ENCODE data around the gene ZNF418. TPM values are rescaled to one million over a fixed set of nuclear protein-coding genes. Genes with fewer than 3 reads are reported as not detected.
A peak's percentile ranks its signal among the peaks of the same experiment; 100 is the strongest.

Gene ZNF418
- 1 to 10 TPM; 2.3 TPM for total RNA-seq

DNA sequence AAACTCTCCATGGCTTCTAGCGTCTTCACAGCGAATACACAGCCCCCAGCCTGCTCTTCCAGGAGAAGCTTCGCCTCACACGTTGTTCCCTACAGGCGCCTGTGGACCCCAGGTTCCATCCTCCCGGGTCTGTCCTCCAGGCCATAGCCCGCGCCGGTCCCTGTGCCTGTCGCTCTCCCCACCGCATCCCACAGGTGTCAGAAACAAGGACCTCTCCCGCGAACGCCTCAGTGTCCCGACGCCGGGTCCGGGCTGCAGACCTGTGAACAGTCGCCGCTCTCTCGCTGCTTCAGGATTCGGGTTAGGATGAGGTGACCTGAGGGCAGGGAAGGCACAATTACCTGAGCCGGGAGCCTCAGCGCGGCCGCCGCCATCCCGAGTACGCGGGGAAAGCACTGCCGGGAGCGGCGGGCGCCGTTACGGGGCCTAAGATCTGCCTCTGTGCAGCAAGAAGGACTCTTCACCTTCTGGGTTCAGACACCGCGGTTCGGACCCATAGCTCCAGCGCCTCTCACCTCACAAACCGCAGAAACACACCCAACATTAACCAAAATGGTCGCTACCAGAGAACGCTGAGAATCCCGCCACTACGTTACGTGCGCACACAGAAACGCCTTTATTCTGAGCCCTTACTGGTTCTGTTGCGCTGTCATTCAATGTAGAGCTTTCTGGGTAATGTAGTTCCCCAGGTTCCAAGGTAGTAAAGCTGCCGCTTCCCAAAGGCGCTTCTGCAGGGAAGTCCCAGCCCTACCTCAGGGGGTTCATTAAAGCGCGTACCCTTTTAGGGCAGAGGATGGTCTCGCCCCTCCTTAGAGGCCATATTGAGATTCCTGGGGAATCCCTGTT lies at the start of gene ZNF418:
TSS of gene ZNF418 (minus strand) at position 583 of the 846 bp plus-strand sequence. CDS start 1,580 bp downstream, outside the sequence.
- Mint-ChIP-seq H3K9me3 (peaks cover 81% of the 10 kb centered on the region), H3K4me3 (peak within 1 kb of the TSS; percentile 78), H3K27me3 (peaks cover 1% of the 10 kb centered on the region), H3K4me1 (ENCODE audit: low read depth) (peaks cover 5% of the 10 kb centered on the region), H3K36me3 (peaks cover 74% of the 10 kb centered on the region), H3K27ac (no peak within 1 kb of the TSS)
- ChIA-PET POLR2A (no interaction called here), CTCF (no interaction called here)
- peak; percentile 64 for DNase-seq
- intact Hi-C loops (cut with micrococcal nuclease): no loop called here

DNA sequence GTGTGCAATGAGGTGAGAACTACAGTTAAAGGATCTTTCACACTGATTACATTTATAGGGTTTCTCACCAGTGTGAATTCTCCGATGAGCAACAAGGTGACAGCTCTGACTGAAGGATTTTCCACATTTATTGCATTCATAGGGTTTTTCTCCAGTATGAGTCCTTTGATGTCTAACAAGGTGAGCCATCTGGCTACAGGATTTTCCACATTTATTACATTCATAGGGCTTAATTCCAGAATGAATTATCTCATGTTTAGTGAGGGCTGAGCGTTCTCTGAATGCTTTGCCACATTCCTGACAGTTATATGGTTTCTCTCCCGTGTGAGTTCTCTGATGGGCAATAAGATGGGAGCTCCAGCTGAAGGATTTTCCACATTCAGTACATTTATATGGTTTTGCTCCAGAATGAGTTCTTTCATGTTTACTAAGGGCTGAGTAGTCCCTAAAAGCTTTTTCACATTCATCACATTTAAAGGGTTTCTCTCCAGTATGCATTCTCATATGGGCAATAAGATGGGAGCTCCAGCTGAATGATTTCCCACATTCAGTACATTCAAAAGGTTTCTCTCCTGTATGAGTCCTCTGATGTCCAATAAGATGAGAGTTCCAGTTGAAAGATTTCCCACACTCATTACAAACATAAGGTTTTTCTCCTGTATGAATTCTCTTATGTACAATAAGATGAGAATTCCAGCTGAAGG lies 43.5 kb upstream of the ZNF418 start:
- Mint-ChIP-seq H3K27ac (no peak overlapping the region), H3K27me3 (no peaks in the 10 kb centered on the region), H3K4me1 (ENCODE audit: low read depth) (no peaks in the 10 kb centered on the region), H3K4me3 (no peak overlapping the region), H3K9me3 (peaks cover 95% of the 10 kb centered on the region), H3K36me3 (peaks cover 90% of the 10 kb centered on the region)
- intact Hi-C loops (cut with micrococcal nuclease): no loop called here
- ChIA-PET POLR2A (no interaction called here), CTCF (interaction anchor here (0.7 kb wide), 1 partner anchor 81 kb away, joined by 3 read pairs; no protein-coding TSS in a partner anchor)
- no peak for DNase-seq

- Mint-ChIP-seq H3K4me1 (ENCODE audit: low read depth) (no peaks in the 10 kb centered on the region), H3K36me3 (peaks cover 75% of the 10 kb centered on the region), H3K9me3 (peaks cover 85% of the 10 kb centered on the region), H3K27me3 (no peaks in the 10 kb centered on the region), H3K4me3 (no peak within 1 kb of the TSS), H3K27ac (no peak within 1 kb of the TSS)
- POLR2A ChIA-PET: no interaction called here
- CTCF ChIA-PET: no interaction called here
- no peak for DNase-seq
- intact Hi-C loops (cut with micrococcal nuclease): no loop called here
Observed at GRCh38 chr19:57974434-57974833, 39.2 kb upstream of the ZNF418 start, which contains the start of gene C19orf18. Gene C19orf18, minus strand, starts transcription at chr19:57974534. Its CDS starts 102 bp downstream, at chr19:57974432.

DNA sequence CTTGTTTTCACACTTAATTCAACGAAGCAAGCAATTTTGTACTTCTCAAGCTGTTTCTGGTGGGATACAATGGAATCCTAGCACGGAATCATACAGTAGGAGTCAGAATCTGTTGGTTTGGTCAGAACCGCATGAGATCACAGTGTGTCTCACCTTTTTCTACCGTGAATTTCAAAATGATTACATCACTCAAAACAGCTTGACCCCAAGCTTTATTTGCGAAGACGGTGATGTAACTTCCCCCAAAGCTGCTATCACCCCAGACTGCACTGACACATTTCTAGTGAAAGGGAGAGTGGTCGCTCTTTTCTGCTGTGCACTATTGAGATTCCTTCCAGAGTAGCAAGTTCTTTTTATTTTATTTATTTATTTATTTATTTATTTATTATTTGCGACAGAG lies 29.6 kb upstream of the ZNF418 start:
- no peaks in the 10 kb centered on the region for H3K27me3 Mint-ChIP-seq
- peaks cover 49% of the 10 kb centered on the region for H3K9me3 Mint-ChIP-seq

GRCh38 chr19:57961785-57962184 lies 26.6 kb upstream of the ZNF418 start:
- no peaks in the 10 kb centered on the region for H3K4me1 Mint-ChIP-seq (ENCODE audit: low read depth)
- no peak overlapping the region for H3K27ac Mint-ChIP-seq
- peaks cover 29% of the 10 kb centered on the region for H3K36me3 Mint-ChIP-seq
- H3K4me3 Mint-ChIP-seq: no peak overlapping the region
- no peak for DNase-seq
- no peaks in the 10 kb centered on the region for H3K27me3 Mint-ChIP-seq
- H3K9me3 Mint-ChIP-seq: peaks cover 47% of the 10 kb centered on the region
- CTCF ChIA-PET: interaction anchor here (0.6 kb wide), 1 partner anchor 217 kb away, joined by 3 read pairs; no protein-coding TSS in a partner anchor
- POLR2A ChIA-PET: no interaction called here
- intact Hi-C loops (cut with micrococcal nuclease): no loop called here

More for the DNA sequence above, 29.6 kb upstream of the ZNF418 start:
- intact Hi-C loops (cut with micrococcal nuclease): no loop called here
- no peak overlapping the region for H3K27ac Mint-ChIP-seq
- no peak overlapping the region for H3K4me3 Mint-ChIP-seq
- ChIA-PET CTCF (no interaction called here), POLR2A (no interaction called here)
- no peaks in the 10 kb centered on the region for H3K4me1 Mint-ChIP-seq (ENCODE audit: low read depth)
- peaks cover 30% of the 10 kb centered on the region for H3K36me3 Mint-ChIP-seq
- no peak for DNase-seq

GRCh38 chr19:57954996-57955395 lies 19.8 kb upstream of the ZNF418 start:
- H3K4me3 Mint-ChIP-seq: no peak overlapping the region
- no peak for DNase-seq
- H3K36me3 Mint-ChIP-seq: peaks cover 37% of the 10 kb centered on the region
- no peaks in the 10 kb centered on the region for H3K4me1 Mint-ChIP-seq (ENCODE audit: low read depth)
- H3K27me3 Mint-ChIP-seq: peaks cover 2% of the 10 kb centered on the region
- ChIA-PET POLR2A (no interaction called here), CTCF (no interaction called here)
- intact Hi-C loops (cut with micrococcal nuclease): no loop called here
- peaks cover 46% of the 10 kb centered on the region for H3K9me3 Mint-ChIP-seq
- H3K27ac Mint-ChIP-seq: no peak overlapping the region

DNA sequence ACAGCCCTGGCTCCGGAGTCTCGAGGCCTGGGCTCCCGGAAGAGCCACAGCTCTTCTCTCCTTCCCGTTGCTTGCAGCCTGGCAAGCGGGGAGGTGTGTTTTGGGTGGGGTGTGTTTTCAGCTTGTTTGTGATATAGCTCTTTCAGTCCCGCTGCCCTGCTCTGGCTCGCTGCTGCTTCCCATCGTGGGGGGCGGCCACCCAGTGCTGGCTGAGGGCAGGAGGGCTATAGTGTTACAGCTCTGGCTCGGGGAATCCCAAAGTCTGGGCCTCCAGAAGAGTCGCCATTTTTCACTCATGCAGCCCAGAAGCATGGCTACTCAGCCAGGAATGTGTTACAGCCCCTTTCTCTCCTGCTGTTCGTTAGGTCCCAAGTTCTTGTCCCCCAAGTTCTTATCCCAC lies 14.5 kb upstream of the ZNF418 start:
- Mint-ChIP-seq H3K4me3 (no peak overlapping the region), H3K36me3 (peaks cover 37% of the 10 kb centered on the region), H3K27ac (no peak overlapping the region), H3K9me3 (peaks cover 45% of the 10 kb centered on the region), H3K27me3 (peaks cover 2% of the 10 kb centered on the region), H3K4me1 (ENCODE audit: low read depth) (peaks cover 16% of the 10 kb centered on the region)
- no peak for DNase-seq
- intact Hi-C loops (cut with micrococcal nuclease): no loop called here
- CTCF ChIA-PET: no interaction called here
- POLR2A ChIA-PET: no interaction called here

- Mint-ChIP-seq H3K27ac (no peak overlapping the region), H3K4me3 (no peak overlapping the region), H3K36me3 (peaks cover 38% of the 10 kb centered on the region), H3K9me3 (peaks cover 45% of the 10 kb centered on the region), H3K27me3 (no peaks in the 10 kb centered on the region), H3K4me1 (ENCODE audit: low read depth) (peaks cover 16% of the 10 kb centered on the region)
- ChIA-PET POLR2A (no interaction called here), CTCF (no interaction called here)
- DNase-seq: no peak
- intact Hi-C loops (cut with micrococcal nuclease): no loop called here
Observed at GRCh38 chr19:57949296-57949695, 14.1 kb upstream of the ZNF418 start.

GRCh38 chr19:57947419-57948134 lies 12.4 kb upstream of the ZNF418 start, which contains the start of gene ZNF256:
Gene ZNF256, minus strand, starts transcription at chr19:57947706. Its CDS starts 232 bp downstream, at chr19:57947474.
- CTCF ChIA-PET: no interaction called here
- peaks cover 16% of the 10 kb centered on the region for H3K4me1 Mint-ChIP-seq (ENCODE audit: low read depth)
- peak within 1 kb of the TSS; percentile 82 for H3K27ac Mint-ChIP-seq
- DNase-seq: peak; percentile 94
- H3K9me3 Mint-ChIP-seq: peaks cover 52% of the 10 kb centered on the region
- H3K36me3 Mint-ChIP-seq: peaks cover 45% of the 10 kb centered on the region
- H3K27me3 Mint-ChIP-seq: no peaks in the 10 kb centered on the region
- intact Hi-C loops (cut with micrococcal nuclease): loop anchor here (1.0 kb wide), 2 partner anchors 31 to 203 kb away; partner anchors contain the start of genes ZNF329 and ZNF417
- peak within 1 kb of the TSS; percentile 94 for H3K4me3 Mint-ChIP-seq
- POLR2A ChIA-PET: no interaction called here

- peak overlapping the region; percentile 94 for H3K4me3 Mint-ChIP-seq
- intact Hi-C loops (cut with micrococcal nuclease): loop anchor here (1.0 kb wide), 2 partner anchors 31 to 203 kb away; partner anchors contain the start of genes ZNF329 and ZNF417
- ChIA-PET CTCF (no interaction called here), POLR2A (no interaction called here)
- H3K27me3 Mint-ChIP-seq: no peaks in the 10 kb centered on the region
- H3K9me3 Mint-ChIP-seq: peaks cover 58% of the 10 kb centered on the region
- peaks cover 16% of the 10 kb centered on the region for H3K4me1 Mint-ChIP-seq (ENCODE audit: low read depth)
- DNase-seq: no peak
- no peak overlapping the region for H3K27ac Mint-ChIP-seq
- H3K36me3 Mint-ChIP-seq: peaks cover 50% of the 10 kb centered on the region
Observed at GRCh38 chr19:57947088-57947418, 11.9 kb upstream of the ZNF418 start.

GRCh38 chr19:57946316-57946715 lies 11.1 kb upstream of the ZNF418 start:
- Mint-ChIP-seq H3K27me3 (no peaks in the 10 kb centered on the region), H3K27ac (no peak overlapping the region), H3K4me3 (peak overlapping the region; percentile 94), H3K9me3 (peaks cover 61% of the 10 kb centered on the region), H3K4me1 (ENCODE audit: low read depth) (peaks cover 16% of the 10 kb centered on the region), H3K36me3 (peaks cover 57% of the 10 kb centered on the region)
- ChIA-PET CTCF (no interaction called here), POLR2A (interaction anchor here (0.6 kb wide), 1 partner anchor 185 kb away, joined by 3 read pairs; no protein-coding TSS in a partner anchor)
- no peak for DNase-seq
- intact Hi-C loops (cut with micrococcal nuclease): no loop called here

- H3K9me3 Mint-ChIP-seq: peaks cover 83% of the 10 kb centered on the region
- H3K27ac Mint-ChIP-seq: no peak overlapping the region
- no peak overlapping the region for H3K4me3 Mint-ChIP-seq
- ChIA-PET POLR2A (no interaction called here), CTCF (no interaction called here)
- H3K27me3 Mint-ChIP-seq: no peaks in the 10 kb centered on the region
- H3K4me1 Mint-ChIP-seq (ENCODE audit: low read depth): peaks cover 9% of the 10 kb centered on the region
- peaks cover 83% of the 10 kb centered on the region for H3K36me3 Mint-ChIP-seq
- DNase-seq: no peak
- intact Hi-C loops (cut with micrococcal nuclease): no loop called here
Observed at GRCh38 chr19:57941593-57941992, 6.4 kb upstream of the ZNF418 start.

All from activated CD4-positive, alpha-beta memory T cell treated with anti-CD3 and anti-CD28 coated beads for 36 hours (primary cell).